Astrocyte (in vitro differentiated cells and primary cell): ENCODE measurements around the gene TMEM98.

Experiments used
- EZH2 ChIP-seq: IDR thresholded peaks from 2 replicates; pipeline ENCODE4 v1.6.1; 2012; ENCODE audit warnings: mild to moderate bottlenecking, low read length, inconsistent platforms; ENCODE audit not compliant: insufficient read depth
- TF ChIP-seq, protein P1 (sequence below): IDR thresholded peaks from 2 replicates; pipeline ENCODE4 v1.5.1; 2011; ENCODE audit warnings: low read depth, mild to moderate bottlenecking, inconsistent platforms, low read length, moderate library complexity; ENCODE audit not compliant: insufficient read depth

DNA sequence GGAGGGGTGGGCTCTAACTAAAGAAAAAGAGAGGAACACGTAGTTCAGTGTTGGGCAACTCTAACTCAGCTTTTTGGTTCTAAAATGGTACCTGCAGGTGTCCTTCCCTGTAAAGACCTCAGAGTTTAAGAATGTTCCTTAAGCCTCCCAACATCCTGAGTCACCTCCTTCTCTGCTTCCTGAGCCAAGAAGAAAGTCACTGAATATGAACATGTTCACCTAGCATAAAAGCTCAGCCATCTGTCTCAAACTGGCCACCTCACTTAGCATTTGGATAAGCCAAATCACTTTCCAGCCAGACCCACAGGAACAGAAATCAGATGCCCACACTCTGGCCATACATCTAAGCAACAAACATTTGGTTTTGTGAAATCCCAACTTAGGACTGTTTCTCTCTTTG, 3.7 kb downstream of the TMEM98 start:
- TF ChIP-seq, protein P1, sequence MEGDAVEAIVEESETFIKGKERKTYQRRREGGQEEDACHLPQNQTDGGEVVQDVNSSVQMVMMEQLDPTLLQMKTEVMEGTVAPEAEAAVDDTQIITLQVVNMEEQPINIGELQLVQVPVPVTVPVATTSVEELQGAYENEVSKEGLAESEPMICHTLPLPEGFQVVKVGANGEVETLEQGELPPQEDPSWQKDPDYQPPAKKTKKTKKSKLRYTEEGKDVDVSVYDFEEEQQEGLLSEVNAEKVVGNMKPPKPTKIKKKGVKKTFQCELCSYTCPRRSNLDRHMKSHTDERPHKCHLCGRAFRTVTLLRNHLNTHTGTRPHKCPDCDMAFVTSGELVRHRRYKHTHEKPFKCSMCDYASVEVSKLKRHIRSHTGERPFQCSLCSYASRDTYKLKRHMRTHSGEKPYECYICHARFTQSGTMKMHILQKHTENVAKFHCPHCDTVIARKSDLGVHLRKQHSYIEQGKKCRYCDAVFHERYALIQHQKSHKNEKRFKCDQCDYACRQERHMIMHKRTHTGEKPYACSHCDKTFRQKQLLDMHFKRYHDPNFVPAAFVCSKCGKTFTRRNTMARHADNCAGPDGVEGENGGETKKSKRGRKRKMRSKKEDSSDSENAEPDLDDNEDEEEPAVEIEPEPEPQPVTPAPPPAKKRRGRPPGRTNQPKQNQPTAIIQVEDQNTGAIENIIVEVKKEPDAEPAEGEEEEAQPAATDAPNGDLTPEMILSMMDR, result no peak
- no peak for TF ChIP-seq EZH2
